ENCODE results near the gene SERINC5.

Gene SERINC5

DNA sequence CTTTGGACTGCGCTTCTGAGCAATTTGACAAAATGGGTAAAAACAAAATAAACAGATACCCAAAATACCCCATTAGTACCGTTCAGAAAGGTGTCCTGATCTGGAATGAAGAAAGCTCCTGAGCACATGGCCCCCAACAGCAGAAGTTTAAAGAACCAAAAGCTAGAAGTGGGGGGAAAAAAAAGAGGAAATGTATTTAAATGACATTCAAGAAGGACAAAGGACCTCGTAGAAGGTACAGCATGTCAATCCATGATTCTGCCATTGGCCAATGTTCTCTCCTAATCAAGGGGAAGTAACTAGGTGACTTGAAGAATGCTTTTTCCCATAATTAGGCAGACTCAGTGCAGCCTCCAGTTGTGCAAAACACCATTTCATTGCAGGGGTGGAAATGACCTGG, 78.6 kb downstream of the SERINC5 start:
- TF ChIP-seq, protein P1, sequence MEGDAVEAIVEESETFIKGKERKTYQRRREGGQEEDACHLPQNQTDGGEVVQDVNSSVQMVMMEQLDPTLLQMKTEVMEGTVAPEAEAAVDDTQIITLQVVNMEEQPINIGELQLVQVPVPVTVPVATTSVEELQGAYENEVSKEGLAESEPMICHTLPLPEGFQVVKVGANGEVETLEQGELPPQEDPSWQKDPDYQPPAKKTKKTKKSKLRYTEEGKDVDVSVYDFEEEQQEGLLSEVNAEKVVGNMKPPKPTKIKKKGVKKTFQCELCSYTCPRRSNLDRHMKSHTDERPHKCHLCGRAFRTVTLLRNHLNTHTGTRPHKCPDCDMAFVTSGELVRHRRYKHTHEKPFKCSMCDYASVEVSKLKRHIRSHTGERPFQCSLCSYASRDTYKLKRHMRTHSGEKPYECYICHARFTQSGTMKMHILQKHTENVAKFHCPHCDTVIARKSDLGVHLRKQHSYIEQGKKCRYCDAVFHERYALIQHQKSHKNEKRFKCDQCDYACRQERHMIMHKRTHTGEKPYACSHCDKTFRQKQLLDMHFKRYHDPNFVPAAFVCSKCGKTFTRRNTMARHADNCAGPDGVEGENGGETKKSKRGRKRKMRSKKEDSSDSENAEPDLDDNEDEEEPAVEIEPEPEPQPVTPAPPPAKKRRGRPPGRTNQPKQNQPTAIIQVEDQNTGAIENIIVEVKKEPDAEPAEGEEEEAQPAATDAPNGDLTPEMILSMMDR (IDR thresholded peaks at IDR 0.05; ENCODE audit: low read length, missing control alignments), result no peak
- no peak for DNase-seq (ENCODE audit: low read depth)
- no peak overlapping the region for H3K4me3 ChIP-seq (replicated peaks; ENCODE audit: low read depth, low read length)

DNA sequence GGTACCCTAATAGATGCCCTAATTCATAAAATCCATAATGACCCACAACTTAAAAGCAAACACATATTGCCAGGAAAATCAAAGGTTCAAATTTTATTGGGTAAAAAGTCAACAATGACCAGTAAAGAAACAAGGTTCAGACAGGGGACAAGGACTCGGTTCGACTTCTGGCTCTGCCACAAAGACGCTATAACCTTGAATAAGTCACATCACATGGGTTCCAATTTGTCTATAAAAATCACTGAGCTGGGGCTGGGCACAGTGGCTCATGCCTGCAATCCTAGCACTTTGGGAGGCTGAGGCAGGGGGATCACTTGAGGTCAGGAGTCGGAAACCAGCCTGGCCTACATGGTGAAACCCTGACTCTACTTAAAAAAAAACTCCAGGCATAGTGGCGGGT, 80.5 kb downstream of the SERINC5 start:
- no peak for DNase-seq (ENCODE audit: low read depth)

DNA sequence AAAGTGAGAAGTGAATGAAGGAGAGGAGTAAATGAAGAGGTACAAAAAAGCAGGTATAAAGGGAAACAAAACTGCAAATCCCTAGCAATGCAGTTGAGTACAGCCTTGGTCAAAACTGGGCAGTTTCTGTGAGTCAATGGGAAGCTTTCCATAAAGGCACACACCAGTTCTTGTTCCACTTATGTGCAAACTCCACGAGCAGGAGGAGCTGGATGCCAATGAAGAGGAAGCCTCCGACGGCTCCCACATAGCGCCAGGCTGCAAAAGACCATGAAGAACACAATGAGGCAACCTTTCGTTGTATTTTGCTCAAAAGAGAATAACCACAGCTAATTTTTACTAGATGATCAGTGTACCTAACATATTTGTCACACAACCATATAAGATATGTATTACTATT, 81.1 kb downstream of the SERINC5 start:
- DNase-seq (ENCODE audit: low read depth), result no peak
- TF ChIP-seq, protein P1 (IDR thresholded peaks at IDR 0.05; ENCODE audit: low read length, missing control alignments), result no peak
- H3K4me3 ChIP-seq (replicated peaks; ENCODE audit: low read depth, low read length), result no peak overlapping the region

More for the DNA sequence above, 80.5 kb downstream of the SERINC5 start:
- TF ChIP-seq, protein P1 (IDR thresholded peaks at IDR 0.05; ENCODE audit: low read length, missing control alignments), result no peak
- H3K4me3 ChIP-seq (replicated peaks; ENCODE audit: low read depth, low read length), result no peak overlapping the region

DNA sequence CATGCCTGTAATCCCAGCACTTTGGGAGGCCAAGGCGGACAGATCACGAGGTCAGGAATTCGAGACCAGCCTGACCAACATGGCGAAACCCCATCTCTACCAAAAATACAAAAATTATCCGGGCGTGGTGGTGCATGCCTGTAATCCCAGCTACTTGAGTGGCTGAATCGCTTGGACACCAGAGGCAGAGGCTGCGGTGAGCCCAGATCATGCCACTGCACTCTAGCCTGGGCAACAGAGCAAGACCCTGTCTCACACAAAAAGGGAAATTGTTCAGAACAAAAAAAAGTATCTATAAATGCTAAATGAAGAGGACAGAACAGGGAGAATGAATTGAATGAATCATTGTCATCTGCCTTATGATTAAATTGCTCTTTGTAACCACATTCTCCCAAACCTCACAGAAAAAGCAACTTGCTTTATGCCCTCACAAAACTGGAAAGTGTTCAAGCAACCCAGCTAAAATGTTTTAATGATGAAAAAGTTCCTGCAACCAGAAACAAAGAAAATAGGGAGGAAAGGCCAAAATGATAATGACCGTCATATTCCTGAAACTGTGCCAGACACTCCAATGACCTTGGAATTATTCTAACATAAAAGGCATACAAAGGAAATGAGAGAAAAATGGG, 83.7 kb downstream of the SERINC5 start:
- TF ChIP-seq, protein P1 (IDR thresholded peaks at IDR 0.05; ENCODE audit: low read length, missing control alignments), result no peak
- DNase-seq (ENCODE audit: low read depth), result peak; percentile 65
- H3K4me3 ChIP-seq (replicated peaks; ENCODE audit: low read depth, low read length), result no peak overlapping the region

DNA sequence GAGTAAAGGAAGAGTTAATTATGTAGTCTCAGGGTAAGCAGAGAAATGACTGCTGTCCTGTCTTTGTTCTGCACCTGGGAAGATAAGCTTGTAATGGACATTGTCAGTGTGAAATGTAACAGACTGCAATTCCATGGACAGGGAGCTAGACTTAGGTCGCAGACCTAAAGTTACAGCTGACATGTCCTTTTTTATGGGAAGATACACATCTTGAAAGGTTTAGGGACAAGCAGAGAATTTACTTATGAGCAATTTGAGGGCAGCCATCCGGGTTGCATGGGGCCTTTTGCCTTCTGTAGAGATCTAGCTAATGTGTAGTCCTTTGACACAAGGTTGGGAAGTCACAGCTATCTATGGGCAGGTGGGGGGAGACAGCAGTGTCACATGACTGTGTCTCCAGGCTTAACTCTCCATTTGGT, 85.7 kb downstream of the SERINC5 start:
- TF ChIP-seq, protein P1 (IDR thresholded peaks at IDR 0.05; ENCODE audit: low read length, missing control alignments), result no peak
- DNase-seq (ENCODE audit: low read depth), result no peak
- no peak overlapping the region for H3K4me3 ChIP-seq (replicated peaks; ENCODE audit: low read depth, low read length)

DNA sequence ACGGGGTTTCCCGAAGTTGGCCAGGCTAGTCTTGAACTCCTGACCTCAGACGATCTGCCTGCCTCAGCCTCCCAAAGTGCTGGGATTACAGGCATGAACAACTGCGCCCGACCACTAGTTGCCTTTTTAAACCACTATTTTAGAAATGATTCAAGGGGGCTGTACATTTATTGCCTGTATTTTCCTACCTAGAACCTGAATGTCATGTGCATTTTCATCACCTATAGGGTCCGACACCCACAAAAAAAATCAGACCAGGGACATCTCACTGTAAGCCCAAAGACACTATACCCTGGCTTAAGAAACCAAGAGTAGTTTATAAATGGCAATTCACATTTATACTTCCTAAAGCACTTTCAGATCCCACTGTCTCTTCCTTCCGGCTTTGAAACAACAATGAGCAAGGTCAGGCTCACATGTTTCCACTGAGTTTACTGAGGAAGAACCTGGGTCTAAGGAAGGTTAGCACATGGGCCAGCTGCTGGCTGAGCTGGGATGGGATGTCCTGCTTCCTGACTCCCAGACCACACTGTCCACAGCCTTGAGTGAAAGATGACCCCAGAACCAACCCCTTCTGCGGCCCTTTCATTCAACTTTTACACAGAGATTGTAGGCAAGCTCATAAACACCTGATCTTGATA, 87.3 kb downstream of the SERINC5 start:
- DNase-seq (ENCODE audit: low read depth), result no peak
- H3K4me3 ChIP-seq (replicated peaks; ENCODE audit: low read depth, low read length), result no peak overlapping the region
- TF ChIP-seq, protein P1 (IDR thresholded peaks at IDR 0.05; ENCODE audit: low read length, missing control alignments), result no peak

DNA sequence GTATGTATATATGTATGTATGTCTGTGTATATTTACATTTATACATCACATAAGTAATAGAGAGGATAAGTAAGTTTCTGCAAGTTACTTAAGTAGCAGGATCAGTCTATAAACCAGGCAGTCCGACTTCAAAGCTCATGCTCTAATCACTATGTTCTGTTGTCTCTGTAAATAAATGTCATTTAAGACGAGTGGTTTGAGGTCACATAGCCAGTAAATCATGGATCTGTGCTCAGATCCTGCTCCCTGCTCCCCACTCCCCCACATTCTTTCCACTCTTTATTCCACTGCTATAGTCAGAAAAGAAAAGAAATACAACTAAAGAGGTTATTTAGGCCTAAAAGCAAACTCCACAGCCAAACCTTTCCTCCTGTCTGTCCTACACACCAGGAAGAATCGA, 90.4 kb downstream of the SERINC5 start:
- DNase-seq (ENCODE audit: low read depth), result no peak
- H3K4me3 ChIP-seq (replicated peaks; ENCODE audit: low read depth, low read length), result no peak overlapping the region
- TF ChIP-seq, protein P1 (IDR thresholded peaks at IDR 0.05; ENCODE audit: low read length, missing control alignments), result no peak
